Ureter (tissue), 1 donor: ENCODE results near the gene MTA1. TPM values are rescaled to one million over a fixed set of nuclear protein-coding genes. Genes with fewer than 3 reads are reported as not detected.

ENCODE experiments used
- DNase-seq: peaks from one replicate; pipeline ENCODE4 v3.0.0-alpha.2; 2020; ENCODE audit warnings: low spot score
- total RNA-seq: library from RNA; stranded (reverse); gene quantifications from one replicate; pipeline ENCODE4 v1.2.4, GENCODE V29; 2023
- donor health status: DM: yes; HTN: yes; CAD: no.

The MTA1 gene
- 169 TPM for total RNA-seq

DNA sequence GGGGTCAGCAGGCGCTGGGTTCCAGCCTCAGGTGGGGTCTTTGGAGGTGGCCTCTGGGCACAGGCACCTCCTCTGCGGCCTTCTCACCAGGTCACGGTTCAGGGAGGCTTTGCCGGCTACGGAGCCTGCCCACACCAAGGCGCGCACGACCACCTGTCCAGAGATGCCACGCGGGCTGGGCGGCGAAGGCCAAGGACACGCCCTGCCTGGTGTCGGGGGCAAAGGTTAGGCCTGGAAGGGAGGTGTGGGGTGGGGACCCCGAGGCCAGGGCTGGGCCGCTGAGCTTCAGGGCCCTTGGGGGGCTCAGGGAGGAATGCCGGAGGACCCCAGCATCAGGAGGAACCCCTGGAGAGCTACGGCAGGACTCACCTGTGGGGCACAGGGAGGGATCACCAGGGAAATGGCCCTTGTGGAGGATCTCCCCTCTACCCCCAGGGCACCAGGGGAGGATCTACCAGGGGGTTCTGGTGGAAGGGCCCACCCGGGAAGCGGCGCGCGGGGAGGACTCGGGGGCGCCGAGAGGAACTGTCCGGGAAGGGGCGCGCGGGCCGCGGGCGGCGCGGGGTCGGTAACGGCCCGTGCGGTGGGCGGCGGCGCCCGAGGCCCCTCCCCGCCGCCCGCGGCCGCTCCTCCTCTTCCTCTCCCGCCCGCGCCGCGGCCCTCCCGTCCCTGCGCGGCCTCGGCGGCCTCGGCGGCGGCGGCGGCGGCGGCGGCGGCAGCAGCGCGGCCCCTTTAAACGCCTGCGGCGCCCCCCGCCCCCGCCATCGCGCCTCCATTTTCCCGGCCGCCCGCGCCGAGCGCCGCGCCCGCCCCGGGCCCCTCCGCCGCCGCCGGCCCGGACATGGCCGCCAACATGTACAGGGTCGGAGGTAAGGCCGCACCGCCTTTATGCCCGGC lies at the start of gene MTA1:
TSS of gene MTA1 (plus strand) at position 633 of the 897 bp plus-strand sequence. CDS start at position 842, 209 bp downstream.
- DNase-seq, result no peak

DNA sequence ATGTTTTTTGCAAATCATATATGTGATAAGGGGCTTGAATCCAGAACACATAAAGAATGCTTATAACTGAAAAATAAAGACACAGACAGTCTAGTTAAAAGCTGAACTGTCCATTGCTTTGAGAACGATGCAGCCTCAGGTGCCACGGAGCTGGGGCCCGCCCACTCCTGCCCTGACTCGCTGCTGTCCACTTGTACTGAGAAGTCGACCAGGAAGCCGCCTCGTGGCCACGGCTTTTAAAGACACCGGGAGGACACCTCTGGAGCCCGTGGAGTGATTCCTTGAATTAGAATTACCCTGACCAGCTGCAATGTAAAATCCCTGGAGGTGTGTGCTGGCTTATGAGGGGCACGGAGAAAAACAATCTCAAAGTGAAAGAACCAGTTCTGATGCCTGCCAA lies 45.2 kb upstream of the MTA1 start:
- no peak for DNase-seq

GRCh38 chr14:105375635-105376057 lies 44.0 kb upstream of the MTA1 start:
- no peak for DNase-seq

DNA sequence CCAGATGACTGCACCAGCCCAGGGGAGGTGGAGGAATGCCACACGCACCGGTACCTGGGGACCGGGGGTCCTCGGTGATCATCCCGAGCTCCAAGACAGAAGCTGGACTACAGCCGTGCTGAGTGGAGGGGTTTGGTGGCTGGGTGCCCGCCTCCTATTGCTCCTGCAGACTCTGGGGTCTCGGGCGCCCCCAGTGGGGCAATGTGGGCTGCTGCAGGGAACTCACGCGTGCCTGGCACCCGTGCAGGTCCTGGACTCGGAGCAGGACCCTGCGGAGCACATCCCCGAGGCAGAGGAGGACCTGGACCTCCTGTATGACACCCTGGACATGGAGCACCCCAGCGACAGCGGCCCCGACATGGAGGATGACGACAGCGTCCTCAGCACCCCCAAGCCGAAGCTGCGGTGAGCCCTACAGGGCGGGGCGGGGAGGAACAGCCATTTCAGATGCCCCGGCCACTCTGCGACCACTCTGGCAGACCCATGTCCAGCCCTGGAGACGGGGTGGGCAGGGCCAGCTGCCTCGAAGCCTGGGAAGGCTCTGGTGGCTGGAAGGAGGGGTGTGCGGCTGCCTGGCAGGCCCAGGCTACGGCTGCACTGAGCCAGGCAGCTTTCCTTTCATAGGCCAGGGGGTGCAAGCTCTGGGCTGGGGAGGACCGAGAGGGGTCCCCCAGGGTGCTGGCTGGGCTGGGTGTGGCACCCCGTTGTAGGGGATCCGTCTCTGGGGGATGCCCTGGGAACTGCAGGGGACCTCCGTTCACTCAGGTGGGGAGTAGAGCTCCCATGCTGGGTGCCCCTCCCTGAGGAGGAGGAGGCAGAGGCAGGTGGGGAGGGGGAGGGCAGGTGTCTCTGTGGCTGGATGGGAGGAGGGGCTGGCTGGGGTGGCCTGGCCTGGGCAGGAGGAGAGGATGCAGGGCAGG lies 42.8 kb upstream of the MTA1 start:
- DNase-seq, result no peak

DNA sequence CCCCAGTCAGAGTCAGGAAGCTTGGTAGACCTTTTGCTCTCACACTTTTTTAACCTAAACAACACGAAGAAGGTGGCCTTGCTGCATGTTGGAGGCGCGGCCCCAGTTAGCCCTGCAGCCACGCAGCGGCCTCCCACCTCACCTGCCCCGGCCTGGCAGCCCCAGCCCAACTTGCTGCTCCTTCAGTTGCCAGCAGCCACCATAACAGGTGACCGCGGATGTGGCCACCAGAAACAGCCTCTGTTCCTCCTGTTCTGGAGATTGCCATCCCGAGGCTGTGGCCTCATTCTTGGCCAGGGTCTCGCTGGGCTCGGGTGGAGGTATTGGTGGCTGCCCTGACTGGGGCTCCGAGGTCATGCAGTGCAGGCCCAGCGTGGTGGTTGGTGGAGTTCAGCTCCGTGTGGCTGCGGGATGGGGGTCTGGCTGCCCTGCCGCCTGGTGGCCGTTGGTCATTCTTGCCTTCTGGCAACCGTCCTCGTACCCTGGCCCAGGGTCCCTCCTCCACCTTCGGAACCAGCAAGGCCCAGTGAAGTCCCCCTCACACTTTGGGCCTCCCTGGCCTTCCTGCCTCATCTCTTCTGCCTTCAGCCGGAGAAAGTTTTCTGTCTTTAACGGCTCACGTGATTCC lies 42.0 kb upstream of the MTA1 start:
- no peak for DNase-seq

GRCh38 chr14:105378199-105378598 lies 41.4 kb upstream of the MTA1 start:
- no peak for DNase-seq

- no peak for DNase-seq
These were observed 40.5 kb upstream of the MTA1 start for GRCh38 chr14:105378873-105379685.

- no peak for DNase-seq
These were observed 39.7 kb upstream of the MTA1 start for GRCh38 chr14:105379946-105380345.

DNA sequence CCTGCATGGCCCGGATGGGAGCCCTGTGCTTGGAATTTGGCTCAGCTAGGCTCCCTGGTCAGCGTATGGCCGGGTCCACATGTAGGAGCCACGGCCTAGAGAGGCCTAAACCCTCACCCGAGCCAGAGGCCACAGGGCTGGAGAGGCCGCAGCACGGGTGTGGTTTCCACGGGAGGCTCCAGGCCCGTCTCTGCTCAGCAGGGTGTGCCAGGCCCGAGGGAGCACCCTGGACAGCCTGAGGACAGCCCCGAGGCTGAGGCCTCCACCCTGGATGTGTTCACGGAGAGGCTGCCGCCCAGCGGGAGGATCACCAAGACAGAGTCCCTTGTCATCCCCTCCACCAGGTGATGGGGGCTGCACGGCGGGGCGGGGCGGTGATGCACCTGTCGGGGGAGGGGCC lies 38.9 kb upstream of the MTA1 start:
- no peak for DNase-seq

- DNase-seq, result no peak
These were observed 37.9 kb upstream of the MTA1 start for GRCh38 chr14:105381446-105382342.

DNA sequence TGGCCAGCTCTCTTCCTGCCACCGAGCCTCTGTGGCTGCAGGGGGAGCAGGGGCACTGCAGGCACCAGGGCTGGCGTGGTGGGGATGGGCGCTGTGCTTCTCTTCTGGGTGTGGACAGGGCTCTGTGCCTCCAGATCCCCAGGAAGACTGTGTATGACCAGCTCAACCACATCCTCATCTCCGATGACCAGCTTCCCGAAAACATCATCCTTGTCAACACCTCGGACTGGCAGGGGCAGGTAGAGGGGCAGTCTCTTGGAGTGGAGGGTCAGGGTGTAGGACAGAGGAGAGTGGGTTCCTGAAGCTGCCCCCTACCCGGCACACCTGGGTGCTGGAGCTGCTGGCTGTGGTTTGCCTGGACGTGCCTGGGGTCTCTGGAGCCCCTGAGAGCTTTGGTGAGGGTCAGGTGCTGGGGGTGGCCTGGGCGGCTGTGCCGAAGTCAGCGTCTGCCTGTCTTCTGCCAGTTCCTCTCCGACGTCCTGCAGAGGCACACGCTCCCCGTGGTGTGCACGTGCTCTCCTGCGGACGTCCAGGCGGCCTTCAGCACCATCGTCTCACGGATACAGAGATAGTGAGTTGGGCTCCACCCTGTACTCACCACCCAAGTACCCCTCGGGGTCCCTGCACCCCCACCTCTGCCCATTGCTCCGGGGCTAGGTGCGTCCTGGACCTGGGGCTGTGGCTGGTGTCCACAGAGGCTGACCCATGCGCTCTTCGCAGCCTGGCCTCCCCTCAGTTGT lies 37.1 kb upstream of the MTA1 start:
- no peak for DNase-seq

- DNase-seq, result no peak
These were observed 36.4 kb upstream of the MTA1 start for GRCh38 chr14:105383083-105383730.

GRCh38 chr14:105384041-105384557 lies 35.5 kb upstream of the MTA1 start:
- DNase-seq, result no peak

- no peak for DNase-seq
These were observed 34.9 kb upstream of the MTA1 start for GRCh38 chr14:105384605-105385321.

DNA sequence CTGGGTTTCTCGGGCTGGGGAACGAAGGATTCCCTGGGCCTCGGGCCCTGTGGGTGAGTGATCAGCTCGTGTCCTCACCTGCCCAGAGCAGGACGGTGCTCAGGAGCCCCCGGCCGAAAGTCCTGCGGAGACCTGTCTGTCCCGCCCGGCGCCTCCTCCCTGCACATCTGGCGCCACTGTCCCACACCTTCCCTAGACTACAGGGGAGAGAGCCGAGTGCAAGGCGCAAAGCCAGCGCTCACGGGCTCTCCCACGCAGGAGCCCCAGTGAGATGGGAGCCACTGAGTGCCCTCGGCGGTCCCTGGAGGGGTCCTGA lies 34.3 kb upstream of the MTA1 start:
- no peak for DNase-seq

DNA sequence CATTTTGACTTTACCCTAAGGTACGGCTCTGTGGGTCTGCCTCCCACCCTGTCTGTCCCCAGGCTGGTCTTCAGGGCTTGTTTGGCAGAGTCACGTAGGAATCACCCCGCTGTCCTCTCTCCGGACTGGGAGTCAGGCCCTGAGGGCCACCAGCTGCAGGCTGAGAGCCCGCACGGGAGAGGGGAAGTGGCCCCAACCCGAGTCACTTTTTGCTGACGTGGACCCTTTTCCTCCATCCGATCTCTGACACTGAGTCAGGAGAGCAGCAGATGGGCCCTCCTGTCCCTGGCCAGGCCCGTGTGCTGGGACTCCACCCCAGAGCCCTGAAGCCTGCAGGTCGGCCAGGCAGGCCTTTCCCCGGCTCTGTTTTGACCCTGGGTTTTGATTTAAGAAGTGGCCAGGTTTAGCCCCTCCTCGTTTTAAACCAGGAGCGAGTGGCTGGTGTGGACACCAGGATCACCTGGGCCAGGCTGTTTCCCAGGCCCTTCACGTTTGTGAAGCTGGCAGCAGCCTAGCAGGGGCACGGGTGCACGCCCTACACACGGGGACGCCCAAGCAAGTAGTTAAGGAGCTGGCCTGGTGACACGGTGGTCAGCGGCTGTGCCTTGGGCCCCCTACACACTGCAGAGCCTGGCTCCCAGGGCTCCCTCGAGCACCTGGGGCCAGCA lies 33.8 kb upstream of the MTA1 start:
- no peak for DNase-seq
